HG03280 (cell line): Measurements from ENCODE around the gene YARS1.
A peak's percentile ranks its signal among the peaks of the same experiment; 100 is the strongest.

Source experiments
- ATAC-seq: cut with Tn5 transposase; IDR thresholded peaks from one replicate; pipeline ENCODE4 v1.9.1; 2021; ENCODE audit warnings: mild to moderate bottlenecking, moderate library complexity; ENCODE audit not compliant: unreplicated experiment

YARS1 gene

DNA sequence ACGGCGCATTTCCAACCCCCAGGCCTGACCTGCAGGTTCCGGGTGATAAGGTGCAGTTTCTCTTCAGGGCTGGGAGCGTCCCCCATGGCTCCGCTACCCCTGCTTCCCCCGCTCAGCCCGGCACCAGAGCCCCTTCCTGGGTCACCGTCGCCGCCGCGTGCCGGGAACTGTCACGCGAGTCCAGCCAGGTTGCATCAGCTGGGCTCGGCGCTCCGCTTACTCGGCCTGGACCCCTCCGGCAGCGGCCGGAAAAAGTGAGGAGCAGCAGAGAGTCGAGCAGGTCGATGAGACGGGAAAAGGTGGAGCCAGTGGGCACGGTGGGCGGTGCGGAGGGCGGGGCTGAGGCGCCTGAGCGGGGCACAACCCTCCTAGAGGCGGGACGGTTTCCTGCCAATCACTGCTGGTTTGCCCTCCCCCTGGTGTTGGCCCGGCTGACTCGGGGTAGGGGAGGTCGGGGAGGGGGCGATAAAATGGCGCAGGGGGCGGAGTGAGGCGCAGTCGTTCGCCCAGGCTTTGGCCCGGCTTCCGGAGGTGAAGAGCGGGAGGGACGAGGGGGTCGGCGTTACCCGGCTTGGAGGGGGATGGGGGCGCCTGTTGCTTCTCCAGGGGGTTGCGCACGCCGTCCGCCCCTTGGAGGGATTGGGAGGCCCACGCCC lies at the start of gene YARS1, which contains the start of gene S100PBP:
Gene YARS1, minus strand, starts transcription at position 200 of the 656 bp plus-strand sequence. Its CDS starts 114 bp downstream, at position 86.
Gene S100PBP, plus strand, starts transcription at position 495 of the 656 bp plus-strand sequence. CDS start 8,447 bp downstream, outside the sequence.
- peak; percentile 90 for ATAC-seq

- ATAC-seq: no peak
Measured at GRCh38 chr1:32865639-32866405, 48.7 kb upstream of the YARS1 start.

- no peak for ATAC-seq
Measured at GRCh38 chr1:32864375-32865019, 47.3 kb upstream of the YARS1 start.

DNA sequence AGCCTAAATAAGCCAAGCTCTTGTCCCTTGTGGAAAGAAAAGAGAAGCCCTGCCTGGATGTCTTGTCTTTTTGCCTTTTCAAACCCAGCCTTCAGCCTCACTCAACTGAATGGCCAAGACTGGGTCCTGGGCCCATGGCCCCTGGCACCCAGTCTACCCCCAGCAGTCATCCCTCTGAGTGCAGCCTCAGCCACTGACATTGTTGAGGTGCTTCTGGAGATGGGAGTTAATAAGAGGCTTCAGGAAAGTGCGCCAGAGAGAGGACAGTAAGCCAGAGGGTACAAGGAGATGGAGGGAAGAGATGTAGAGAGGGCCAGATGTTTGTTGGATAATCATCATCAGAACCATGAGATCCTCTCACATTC lies 46.7 kb upstream of the YARS1 start:
- ATAC-seq: no peak

DNA sequence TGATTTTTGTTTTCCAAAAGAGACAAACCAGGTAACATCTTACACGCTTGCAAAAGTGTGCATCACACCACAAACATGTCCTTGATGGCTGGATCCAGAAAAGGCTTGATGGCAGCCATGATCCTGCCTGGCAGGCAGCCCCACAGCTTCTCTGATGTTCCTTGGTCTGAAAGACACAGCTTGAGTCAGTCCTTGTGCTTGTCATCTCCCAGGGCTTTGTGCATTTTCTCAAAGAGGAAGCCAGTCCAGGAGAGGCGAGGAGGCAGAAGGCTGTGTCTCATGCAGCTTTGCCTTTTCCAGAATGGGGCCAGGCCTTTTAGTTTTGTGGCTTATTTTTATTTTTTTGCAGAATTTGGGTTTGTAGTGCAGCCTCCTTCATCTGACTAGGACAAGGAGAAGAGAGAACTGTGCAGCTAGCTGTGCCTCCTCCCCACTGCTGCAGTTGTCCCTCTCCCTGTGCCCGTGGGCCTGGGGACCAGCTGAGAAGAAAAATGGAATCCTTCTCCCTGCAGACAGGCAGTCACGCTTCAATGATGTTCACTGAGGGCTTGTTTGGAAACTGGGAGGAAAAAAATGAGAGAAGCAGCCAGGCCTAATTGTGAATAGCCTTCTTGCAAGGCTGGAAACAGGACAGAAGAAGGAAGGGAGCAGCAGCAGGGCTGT lies 46.2 kb upstream of the YARS1 start:
- no peak for ATAC-seq

DNA sequence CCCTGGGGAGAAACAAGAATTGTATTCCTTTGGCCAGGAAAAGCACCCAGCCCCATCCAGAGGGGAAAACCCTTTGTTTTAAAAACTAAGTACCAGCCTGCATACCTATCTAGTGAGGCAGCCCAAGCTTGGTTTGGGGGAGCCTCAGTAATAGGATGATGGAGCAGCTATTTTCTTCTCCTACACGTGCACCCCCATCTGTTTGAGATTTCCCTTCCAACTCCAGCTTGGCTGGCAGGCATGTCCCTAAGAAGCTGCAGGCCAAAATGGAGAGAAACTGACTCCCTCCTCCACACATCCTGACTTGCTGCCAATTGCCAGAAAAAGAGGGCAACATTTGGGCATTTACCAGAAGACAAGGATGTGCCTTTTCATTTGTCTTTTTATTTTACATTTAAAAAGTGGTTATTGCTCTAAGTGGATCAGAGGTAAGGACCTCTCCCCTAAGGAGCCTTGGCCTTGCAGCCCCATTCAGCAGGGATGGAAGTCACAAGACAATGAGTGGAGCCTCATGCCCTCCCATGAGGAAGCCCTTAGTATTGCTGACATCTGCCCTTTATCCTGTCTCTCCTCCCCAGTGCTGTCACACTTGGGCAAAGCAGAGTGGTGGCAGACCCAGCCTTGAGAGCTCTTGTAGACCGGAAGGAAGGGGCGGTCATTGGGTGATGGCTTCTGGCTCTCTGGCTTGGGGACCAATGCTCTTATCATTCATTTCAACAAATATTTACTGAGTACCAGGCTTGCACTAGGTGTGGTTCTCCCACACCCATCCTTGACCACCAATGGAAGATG lies 44.9 kb upstream of the YARS1 start:
- no peak for ATAC-seq

DNA sequence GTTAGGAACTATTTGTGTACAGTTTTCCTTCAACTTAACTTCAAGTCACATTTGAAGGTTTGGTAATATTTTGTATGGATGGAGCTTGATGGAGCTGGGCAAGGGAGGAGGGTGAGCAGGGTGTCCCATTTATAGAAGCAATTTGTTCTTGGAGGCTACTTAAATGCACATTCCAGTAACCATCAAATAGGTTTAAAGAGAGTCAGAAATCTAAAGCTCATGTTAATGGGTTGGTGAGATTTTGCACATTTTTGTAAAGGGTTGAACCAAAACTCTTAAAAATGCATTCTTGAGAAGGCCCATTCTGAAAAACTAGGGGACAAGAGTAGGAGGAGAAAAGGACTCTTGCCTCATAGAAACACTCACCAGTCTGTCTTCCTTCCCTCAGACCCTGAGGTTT lies 43.4 kb upstream of the YARS1 start:
- no peak for ATAC-seq

DNA sequence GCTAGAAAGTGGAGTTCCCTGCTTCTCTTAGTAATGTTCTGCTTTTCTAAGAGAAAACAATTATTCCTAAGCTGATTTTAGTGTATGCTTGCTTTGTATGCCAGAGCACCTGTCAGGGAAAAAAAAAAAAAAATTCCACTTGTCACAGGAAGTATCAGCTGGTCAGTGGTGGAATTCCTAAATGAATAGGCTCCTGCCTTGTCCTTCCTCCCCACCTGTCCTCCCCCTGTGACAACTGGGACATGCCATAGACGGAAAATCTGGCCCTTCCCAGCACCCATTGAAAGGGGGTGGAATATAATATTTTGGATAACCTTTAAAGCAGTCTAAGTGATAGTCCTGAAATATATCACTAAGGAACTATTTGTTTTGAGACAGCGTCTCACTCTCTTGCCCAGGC lies 42.8 kb upstream of the YARS1 start:
- ATAC-seq: no peak

GRCh38 chr1:32858791-32859190 lies 41.6 kb upstream of the YARS1 start:
- no peak for ATAC-seq

- no peak for ATAC-seq
Measured at GRCh38 chr1:32858136-32858535, 41.0 kb upstream of the YARS1 start.

DNA sequence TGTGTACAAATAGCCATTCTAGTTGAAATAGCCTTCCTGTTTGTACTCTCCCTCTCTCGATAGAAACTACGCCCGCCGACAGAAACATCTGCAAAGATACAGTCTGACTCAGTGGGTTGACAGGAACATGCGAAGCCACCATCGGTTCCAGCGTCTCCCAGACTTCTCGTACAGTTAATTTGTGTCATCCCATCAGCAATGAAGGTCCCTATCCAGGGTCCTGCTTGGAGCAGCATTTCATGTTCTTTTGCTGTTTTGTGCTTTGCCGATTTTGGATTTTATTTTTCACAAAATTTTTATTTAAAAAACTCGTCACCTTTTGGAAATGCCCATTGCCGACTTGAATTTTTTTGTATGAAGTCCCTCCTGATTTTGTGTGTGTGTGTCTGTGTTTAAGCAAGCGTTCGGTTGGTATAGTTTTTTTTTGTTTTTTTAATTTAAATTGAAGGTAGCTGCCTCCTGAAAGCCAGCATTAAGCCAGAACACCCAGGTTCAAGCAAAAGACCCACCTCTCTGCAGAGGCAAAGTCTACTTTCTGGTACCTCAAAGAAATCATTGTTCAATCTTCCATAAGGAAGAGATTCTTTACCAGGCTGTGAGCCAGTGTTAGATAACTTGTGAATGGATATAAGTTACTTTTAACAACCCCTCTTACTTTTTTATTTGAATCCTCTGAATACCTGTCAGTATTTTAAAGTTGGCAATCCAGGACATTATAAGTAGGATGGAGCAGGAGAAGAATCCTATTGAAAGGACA lies 38.9 kb upstream of the YARS1 start:
- ATAC-seq: no peak

- no peak for ATAC-seq
Measured at GRCh38 chr1:32848354-32849063, 31.4 kb upstream of the YARS1 start.

DNA sequence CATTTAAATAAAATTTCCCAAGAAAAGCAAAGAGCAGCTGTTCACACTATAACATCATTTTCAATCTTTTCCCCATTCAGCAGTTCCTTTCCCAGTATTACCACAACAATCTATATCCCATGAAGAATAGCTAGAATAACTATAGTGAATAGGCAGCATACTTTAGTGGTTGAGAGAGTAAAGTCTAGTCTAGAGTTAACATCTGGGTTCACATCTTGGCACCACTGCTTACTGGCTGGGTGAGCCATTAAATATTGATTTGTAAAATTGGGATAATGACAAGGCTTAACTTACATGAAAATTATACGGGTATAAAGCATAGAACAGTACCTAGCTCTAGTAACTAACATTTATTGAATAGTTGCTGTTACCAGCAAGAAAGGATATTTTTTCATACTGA lies 14.7 kb upstream of the YARS1 start:
- no peak for ATAC-seq

GRCh38 chr1:32830092-32830852 lies 13.1 kb upstream of the YARS1 start:
- no peak for ATAC-seq

GRCh38 chr1:32828341-32828740 lies 11.2 kb upstream of the YARS1 start:
- no peak for ATAC-seq

DNA sequence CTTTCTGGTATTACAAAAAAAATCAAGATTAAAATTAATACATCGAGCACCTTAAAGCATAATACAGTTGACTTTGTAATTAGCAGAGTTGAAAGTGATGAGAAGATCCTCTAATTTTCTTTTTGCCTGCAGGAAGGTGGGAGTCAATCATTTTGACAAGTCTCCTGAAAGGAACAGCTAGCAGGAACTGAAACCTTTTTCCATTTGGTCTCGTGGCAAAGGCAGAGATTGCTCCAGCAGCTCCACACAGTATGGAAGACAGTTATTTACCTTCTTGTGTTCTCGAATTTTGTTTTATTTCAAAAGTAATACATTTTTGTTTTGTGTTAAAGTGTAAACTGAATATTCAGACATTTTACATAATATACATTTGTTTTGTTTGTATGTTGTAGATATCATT lies 8.0 kb upstream of the YARS1 start:
- ATAC-seq: no peak

DNA sequence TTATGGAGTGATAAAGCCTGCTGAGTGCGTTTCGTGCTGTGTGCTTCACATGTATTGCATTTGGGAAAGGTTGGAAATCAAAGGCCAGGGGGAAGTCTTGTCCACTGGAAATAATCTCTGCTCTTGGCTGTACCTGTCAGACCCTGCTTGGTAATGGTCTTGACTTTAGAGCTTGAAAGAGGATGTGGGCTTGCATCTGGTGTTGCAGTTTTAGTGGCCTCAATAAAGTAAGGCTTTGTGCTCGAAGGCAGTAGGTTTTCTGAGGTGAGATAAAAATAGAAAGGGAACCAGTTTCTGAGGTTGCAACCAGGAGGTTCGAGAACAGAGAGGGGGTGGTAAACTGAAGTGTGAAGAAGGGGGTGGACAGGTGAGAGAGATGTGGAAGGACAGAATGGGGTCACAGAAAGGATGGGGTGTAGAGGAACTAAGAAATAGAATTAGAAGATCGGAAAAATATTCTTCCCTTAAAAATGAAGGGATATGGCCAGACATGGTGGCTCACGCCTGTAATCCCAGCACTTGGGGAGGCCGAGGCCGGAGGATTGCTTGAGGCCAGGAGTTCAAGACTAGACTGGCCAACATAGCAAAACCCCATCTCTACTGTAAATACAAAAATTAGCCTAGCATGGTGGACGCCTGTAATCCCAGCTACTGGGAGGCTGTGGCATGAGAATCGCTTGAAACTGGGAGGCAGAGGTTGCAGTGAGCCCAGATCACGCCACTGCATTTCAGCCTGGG lies 1.8 kb upstream of the YARS1 start:
- ATAC-seq: no peak
